ENCODE data around the gene MAZ. TPM values are rescaled to one million over a fixed set of nuclear protein-coding genes. Genes with fewer than 3 reads are reported as not detected.
"Not testable (repeated sequence)": the region's sequence is repeated elsewhere in the genome, so short reads cannot be mapped to it uniquely, and the experiment has no call there.

The MAZ gene
- total and polyA plus RNA-seq, 2 of the 8 experiments (the other 6 are each of a cell fraction or from before 2014, with no cell fraction given) = 219 to 380 TPM

DNA sequence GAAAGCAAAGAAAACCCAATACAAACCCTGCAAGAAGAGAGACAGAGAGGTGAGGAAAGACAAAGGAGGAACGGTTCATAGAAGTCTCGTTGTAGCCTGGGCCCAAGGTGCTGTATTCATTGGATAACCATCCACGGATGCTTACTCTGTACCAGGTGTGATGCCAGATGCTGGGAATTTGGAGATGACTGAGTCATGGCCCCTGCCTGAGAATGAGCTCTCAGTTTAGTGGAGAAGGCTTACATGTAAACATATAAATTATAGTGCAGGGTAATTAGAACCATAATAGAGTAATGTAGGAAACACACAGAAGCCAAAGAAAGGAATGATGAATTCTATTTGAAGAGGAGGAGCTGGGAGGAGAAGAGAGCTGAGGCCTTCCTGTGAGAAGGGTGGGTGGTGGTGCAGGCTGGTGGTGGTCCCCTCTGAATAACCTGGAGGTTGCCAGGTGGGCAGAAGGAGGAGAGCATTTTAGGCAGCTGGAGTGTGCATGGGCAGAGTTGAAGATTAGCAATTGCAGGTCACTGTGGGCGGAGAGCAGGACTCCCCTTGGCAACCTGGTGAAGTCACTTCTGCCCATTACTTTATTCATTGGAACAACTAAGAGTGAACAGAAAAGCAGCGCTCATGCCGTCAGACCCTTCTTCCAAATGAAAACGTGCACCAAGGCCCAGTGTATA, 35.9 kb upstream of the MAZ start (continued):
- TF ChIP-seq, protein P1, sequence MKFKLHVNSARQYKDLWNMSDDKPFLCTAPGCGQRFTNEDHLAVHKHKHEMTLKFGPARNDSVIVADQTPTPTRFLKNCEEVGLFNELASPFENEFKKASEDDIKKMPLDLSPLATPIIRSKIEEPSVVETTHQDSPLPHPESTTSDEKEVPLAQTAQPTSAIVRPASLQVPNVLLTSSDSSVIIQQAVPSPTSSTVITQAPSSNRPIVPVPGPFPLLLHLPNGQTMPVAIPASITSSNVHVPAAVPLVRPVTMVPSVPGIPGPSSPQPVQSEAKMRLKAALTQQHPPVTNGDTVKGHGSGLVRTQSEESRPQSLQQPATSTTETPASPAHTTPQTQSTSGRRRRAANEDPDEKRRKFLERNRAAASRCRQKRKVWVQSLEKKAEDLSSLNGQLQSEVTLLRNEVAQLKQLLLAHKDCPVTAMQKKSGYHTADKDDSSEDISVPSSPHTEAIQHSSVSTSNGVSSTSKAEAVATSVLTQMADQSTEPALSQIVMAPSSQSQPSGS (IDR thresholded peaks at IDR 0.05; ENCODE audit: low read length) = no peak
- TF ChIP-seq EGR1 (IDR thresholded peaks at IDR 0.05; ENCODE audit: borderline replicate concordance, low read depth, low read length) (no peak), PHF8 (conservative IDR thresholded peaks at IDR 0.05; ENCODE audit: low read depth, low read length) (no peak), HDAC6 (IDR thresholded peaks at IDR 0.05; ENCODE audit: low read depth, low read length) (no peak), CHD1 (IDR thresholded peaks at IDR 0.05; ENCODE audit: low read depth, low read length) (no peak), BRCA1 (IDR thresholded peaks at IDR 0.05; ENCODE audit: low read depth, low read length) (no peak)

DNA sequence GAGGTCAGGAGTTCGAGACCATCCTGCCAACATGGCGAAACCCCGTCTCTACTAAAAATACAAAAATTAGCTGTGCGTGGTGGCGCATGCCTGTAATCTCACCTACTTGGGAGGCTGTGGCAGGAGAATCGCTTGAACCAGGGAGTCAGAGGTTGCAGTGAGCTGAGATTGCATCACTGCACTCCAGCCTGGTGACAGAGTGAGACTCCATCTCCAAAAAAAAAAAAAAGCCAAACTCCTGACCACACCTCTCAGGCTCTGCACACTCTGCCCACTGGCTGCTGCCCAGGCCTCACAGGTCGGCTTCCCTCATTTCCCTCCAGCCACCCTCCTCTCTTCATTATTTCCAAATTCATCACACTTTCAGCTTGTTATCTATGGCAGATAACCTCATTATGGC, 34.0 kb upstream of the MAZ start:
- not testable (repeated sequence) for FAIRE-seq
- ChIA-PET POLR2A (ENCODE audit: partially characterized antibody) (interaction anchor here (1.0 to 2.9 kb wide), 3 partner anchors 29 to 93 kb away, joined by 4 to 8 read pairs (median 4); no protein-coding TSS in a partner anchor), CTCF (ENCODE audit: partially characterized antibody) (interaction anchor here (0.7 to 3.2 kb wide), 5 partner anchors 13 to 71 kb away, joined by 3 to 22 read pairs (median 4); no protein-coding TSS in a partner anchor)

More for the DNA sequence above, 34.0 kb upstream of the MAZ start:
- not testable (repeated sequence) for H3K23me2 ChIP-seq (ENCODE audit: low read depth, low read length); H3K4me1 ChIP-seq (replicated peaks in 1 of 4; ENCODE audit: control insufficient read depth in 3 of 4, insufficient read depth in 4 of 4, low read length in 3 of 4); DNase-seq (ENCODE audit: low read depth in 1 of 2, low spot score in 2 of 2); H4K20me1 ChIP-seq (replicated peaks in 1 of 2; ENCODE audit: control insufficient read depth in 1 of 2, insufficient read depth in 2 of 2, low read length in 2 of 2); H3K27me3 ChIP-seq (replicated peaks in 1 of 4; ENCODE audit: control insufficient read depth in 3 of 4, extremely low read depth in 1 of 4, insufficient read depth in 3 of 4, low read length in 3 of 4); H2BK120ac ChIP-seq (replicated peaks; ENCODE audit: low read depth, low read length); H3K4ac ChIP-seq (replicated peaks; ENCODE audit: insufficient read length, low read depth, low read length); H2BK5ac ChIP-seq (ENCODE audit: low read depth, low read length); H3K9ac ChIP-seq (replicated peaks in 1 of 4; ENCODE audit: extremely low read depth in 1 of 4, low read depth in 3 of 4, low read length in 3 of 4); H2AK5ac ChIP-seq (ENCODE audit: low read depth, low read length); H3K36me3 ChIP-seq (ENCODE audit: control insufficient read depth in 2 of 4, insufficient read depth in 4 of 4, low read length in 3 of 4); H2BK20ac ChIP-seq (ENCODE audit: low read length); H4K91ac ChIP-seq (replicated peaks; ENCODE audit: insufficient read length, low read length); H3K9me3 ChIP-seq (ENCODE audit: insufficient read depth in 2 of 2, low read depth in 1 of 2, low read length in 1 of 2); H3K27ac ChIP-seq (ENCODE audit: low read depth, low read length); H3K79me1 ChIP-seq (ENCODE audit: low read depth, low read length); H3K4me2 ChIP-seq (ENCODE audit: insufficient read depth in 1 of 2, low read depth in 2 of 2, low read length in 2 of 2); H3K79me2 ChIP-seq (ENCODE audit: control insufficient read depth in 1 of 2, insufficient read depth in 2 of 2, low read length in 2 of 2); H2BK12ac ChIP-seq (ENCODE audit: low read depth, low read length); H4K5ac ChIP-seq (ENCODE audit: insufficient read length, low read depth, low read length); H2BK15ac ChIP-seq (ENCODE audit: low read length); H3K23ac ChIP-seq (ENCODE audit: insufficient read length); H3K56ac ChIP-seq (replicated peaks; ENCODE audit: insufficient read length, low read depth, low read length); H3K18ac ChIP-seq (ENCODE audit: extremely low read depth, low read length); H3K14ac ChIP-seq (ENCODE audit: insufficient read length); H3K4me3 ChIP-seq (ENCODE audit: extremely low read depth in 1 of 4, insufficient read depth in 2 of 4, low read depth in 3 of 4, low read length in 4 of 4); H2AFZ ChIP-seq (ENCODE audit: low read length); H4K8ac ChIP-seq (ENCODE audit: extremely low read depth, insufficient read depth, low read length)
- 92% methylated on average over 7 of the region's 7 CpGs; no CpG with 5 or more reads in 1 of the 2 experiments for WGBS, 2 experiments (ENCODE audit: extremely low coverage in 1 of 2, insufficient coverage in 1 of 2, insufficient read length in 1 of 2, insufficient replicate concordance in 2 of 2, low coverage in 1 of 2, low lambda C conversion rate in 2 of 2, missing lambda C conversion rate in 1 of 2)

Measured in H1 (cell line).